ENCODE measurements around the gene ARNT2.

GRCh38 chr15:80424381-80424780 lies 20.2 kb downstream of the ARNT2 start:
- TF ChIP-seq POLR2AphosphoS5 (IDR thresholded peaks at IDR 0.05; ENCODE audit: low read depth, low read length) (no peak), SPI1 (IDR thresholded peaks at IDR 0.05; ENCODE audit: low read depth, low read length) (no peak), POLR2A (IDR thresholded peaks at IDR 0.05; ENCODE audit: low read depth, low read length) (no peak), TAF1 (IDR thresholded peaks at IDR 0.05; ENCODE audit: low read depth, low read length) (no peak), POU2F2 (IDR thresholded peaks at IDR 0.05; ENCODE audit: low read depth, low read length) (no peak), PAX5 (IDR thresholded peaks at IDR 0.05; ENCODE audit: insufficient read depth, low read length, severe bottlenecking) (no peak)
